Epidermal melanocyte (primary cell): Measurements from ENCODE around the gene CAMTA1.

Source experiments
- DNase-seq: peaks from one replicate; pipeline ENCODE4 v3.0.0; 2011; ENCODE audit warnings: low spot score; ENCODE audit not compliant: insufficient read length

CAMTA1 gene

DNA sequence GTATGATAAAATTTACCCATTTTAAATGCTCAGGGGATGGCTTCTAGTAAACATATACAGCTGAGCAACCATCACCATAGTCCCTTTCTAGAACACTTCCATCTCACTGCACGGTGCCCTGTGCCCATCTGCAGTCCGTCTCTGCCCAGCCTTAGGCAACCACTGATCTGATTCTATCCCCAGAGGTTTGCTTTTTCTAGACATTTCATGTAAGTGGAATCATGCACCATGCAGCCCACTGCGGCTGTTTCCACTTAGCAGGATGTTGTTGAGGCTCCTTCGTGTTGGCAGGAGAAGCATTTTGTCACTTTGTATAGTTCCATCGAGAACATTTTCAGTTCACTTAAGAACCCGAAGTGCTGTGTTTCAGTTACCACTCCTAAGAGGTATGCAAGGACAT, 958.1 kb downstream of the CAMTA1 start:
- DNase-seq = no peak

DNA sequence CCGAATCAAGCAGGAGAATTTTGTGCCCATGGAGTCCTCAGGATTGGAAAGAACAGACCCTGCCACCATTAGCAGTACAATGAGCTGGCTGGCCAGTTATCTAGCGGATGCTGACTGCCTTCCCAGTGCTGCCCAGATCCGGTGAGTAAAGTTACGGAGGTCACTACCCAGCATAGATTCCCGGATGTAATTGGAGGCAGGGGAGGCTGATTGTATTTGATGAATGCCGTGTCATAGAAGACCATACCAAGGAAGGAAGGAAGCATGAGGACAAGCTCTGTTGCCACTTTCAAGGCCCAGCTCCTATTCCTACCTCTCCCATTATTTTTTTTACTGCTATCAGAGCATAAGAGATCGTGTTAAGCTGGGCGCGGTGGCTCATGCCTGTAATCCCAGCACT, 959.6 kb downstream of the CAMTA1 start:
- DNase-seq = no peak

GRCh38 chr1:7745783-7746182, 960.5 kb downstream of the CAMTA1 start:
- DNase-seq = no peak

DNA sequence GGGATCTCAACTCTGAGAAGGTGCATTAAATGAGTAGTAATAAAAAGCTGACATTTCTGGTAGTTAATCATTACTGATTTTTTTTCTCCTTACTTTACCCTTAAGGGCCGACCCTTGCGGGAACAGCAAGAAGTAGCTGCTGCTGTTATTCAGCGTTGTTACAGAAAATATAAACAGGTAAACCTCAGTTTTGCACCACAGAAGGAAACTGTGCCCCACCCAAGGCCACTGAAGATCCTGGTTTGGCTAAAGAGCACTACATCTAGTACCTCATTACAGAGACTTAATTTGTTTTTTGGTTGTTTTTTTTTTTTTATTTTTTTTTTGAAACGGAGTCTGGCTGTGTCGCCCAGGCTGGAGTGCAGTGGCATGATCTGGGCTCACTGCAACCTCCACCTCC, 962.4 kb downstream of the CAMTA1 start:
- DNase-seq = no peak

- DNase-seq = no peak
These were observed 963.9 kb downstream of the CAMTA1 start for GRCh38 chr1:7749126-7749525.

- no peak for DNase-seq
These were observed 965.9 kb downstream of the CAMTA1 start for GRCh38 chr1:7751174-7751573.

DNA sequence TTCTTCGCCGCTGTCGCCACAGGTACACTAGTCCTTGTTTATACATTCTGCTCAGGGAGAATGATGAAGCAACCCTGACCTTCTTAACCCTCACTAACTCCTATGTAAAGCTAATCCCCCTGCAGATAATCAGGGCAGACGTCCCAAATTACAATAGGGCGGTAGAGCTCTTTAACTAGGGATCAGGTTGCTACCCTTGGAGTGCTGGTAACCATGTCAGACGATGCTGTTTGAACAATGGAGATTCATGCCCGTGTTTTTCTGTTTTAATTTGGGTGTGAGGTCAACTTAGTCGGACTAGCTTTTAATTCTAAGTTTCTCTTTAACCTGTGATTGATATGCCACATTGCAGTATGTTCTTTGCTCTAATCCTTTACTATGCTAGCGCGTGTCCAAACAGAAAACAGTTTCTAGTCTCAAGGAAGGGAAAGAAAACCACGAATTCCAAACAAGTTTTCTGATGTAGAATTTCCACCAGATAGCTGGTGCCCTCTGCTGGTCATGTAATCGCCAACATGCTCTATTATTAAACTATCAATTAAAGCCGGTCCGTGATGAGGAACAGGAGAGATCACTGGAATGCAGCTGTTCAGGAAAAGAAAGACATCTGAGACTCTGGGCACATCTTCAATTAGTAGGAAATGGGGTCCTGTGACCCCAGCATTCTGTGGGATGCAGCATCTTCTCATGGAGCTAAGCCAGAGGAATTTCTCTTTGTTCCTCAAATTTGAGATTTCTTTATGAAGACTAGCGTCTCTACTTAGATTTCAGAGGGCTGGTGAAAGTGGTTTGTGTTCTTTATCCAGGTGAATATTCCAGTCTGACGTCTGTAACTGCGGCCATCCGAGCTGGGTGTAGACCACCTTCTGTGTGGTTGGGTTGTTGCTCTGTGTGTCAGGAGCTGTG, 967.5 kb downstream of the CAMTA1 start:
- DNase-seq = no peak

GRCh38 chr1:7753641-7754040, 968.4 kb downstream of the CAMTA1 start:
- DNase-seq = no peak

- DNase-seq = no peak
These were observed 969.0 kb downstream of the CAMTA1 start for GRCh38 chr1:7754234-7754633.

DNA sequence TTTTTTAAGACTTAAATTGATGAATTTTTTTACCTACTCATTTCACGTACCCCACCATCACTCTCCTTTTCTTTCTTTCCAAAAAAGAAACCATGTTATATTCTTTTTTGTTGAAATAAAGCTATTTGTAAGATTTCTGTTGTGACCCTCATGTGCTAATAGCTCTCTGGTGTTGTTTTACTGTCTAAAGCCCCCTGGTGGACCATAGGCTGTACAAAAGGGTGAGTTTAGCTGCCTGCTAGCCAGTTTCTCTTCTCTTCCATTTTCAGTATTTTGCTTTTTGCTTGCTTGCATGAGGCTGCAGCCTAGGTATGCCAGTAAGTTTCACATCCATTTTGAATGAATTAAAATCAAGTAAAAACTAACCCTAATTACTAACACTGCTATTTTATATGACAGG, 970.2 kb downstream of the CAMTA1 start:
- no peak for DNase-seq

DNA sequence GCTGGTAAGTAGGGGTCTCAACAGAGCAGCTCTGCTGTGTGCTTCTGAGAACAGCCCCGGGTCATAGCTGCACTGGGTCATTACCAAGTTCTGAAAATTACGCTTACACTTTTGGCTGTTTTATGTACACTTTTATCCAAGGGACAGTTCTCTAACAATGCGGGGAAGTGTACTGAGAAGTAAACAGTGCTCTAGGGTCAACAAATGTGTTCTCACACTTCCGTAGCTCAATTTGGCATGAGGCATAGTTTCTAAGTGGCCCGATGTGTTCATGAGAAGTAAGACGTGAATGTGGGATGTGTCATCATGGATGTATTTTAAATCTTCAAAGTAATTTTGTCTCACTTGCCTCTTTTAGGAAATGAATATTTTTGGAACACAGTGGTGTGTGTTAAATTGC, 975.0 kb downstream of the CAMTA1 start:
- no peak for DNase-seq

GRCh38 chr1:7761103-7761502, 975.8 kb downstream of the CAMTA1 start:
- DNase-seq = no peak

- no peak for DNase-seq
These were observed 981.9 kb downstream of the CAMTA1 start for GRCh38 chr1:7767176-7767575.

DNA sequence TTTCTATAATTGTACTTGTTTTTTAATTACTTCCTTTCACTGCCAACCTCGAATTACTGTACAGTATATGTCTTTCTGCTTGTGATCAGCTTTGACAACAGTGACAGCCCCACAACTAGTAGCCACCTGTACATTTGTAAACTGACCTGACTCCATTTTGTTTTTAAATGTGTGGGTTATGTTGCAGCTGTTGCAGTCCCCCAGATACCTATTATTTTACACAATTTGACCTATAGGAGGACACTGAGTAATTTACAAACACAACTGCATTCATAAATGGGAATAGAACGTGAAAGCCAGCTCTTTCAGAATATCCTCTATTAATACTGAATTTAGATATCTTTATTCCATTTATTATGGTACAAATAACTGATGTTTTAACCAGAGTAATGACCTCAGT, 983.3 kb downstream of the CAMTA1 start:
- DNase-seq = no peak

DNA sequence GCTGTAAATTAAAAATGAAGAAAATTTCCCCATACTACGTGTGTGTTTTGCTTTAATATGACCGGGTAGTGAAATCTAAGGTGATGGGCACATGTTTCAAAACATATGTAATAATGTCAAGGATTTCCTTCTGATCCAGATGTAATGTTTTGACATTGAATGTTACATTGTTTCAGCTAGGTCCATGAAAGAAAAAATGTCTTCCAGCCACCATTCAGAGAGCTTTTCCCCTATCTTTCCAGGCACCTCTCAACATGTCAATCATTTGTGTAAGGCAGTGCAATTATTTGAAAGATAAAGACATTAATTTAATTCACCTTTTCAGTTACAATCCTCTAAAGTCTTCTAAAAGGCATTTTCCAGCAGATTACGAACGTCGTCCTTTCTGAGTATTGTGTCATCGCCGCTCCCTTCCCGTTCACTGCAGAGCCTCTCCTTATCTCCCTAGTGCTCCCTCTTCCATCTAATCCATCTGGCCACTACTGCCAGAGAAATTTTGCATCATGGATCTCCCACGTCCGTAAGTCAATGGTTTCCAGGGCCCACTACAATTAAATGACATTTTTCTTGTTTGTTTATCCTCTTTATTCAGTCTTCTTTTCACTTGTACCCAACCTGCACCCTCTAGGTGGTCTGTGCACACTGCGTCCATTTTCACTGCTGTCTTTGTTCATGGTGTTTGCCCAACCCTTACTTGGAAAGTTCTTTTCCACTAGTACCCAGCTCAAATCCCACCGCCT, 984.6 kb downstream of the CAMTA1 start:
- DNase-seq = no peak

GRCh38 chr1:7770669-7770996, 985.4 kb downstream of the CAMTA1 start:
- DNase-seq = no peak

GRCh38 chr1:7770997-7771822, 986.0 kb downstream of the CAMTA1 start, which contains the start of gene VAMP3:
VAMP3 (plus strand) TSS chr1:7771296; CDS start chr1:7771384, 88 bp downstream.
- DNase-seq = peak; percentile 93

DNA sequence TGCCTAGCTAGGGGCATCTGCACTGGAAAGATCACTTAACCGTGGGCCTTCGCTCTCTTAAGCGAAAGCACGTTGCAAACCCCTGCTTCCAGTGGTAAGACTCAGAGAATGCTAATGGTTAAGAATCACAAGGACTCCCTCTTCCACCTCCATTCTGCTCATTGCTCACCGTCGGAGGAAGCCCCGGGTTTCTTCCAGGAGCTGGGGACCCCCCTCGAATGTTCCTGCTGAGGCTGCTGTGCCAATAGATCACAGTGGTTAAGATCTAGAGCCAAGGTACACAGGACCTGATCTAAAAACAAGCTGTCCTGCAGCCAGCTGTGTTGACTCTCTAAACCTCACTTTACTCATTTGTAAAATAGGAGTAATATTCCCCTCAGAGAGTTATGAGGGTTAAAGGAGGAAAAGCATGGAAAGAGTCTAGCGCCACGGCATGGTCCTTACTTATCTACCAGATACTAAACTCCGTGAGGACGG, 986.6 kb downstream of the CAMTA1 start:
- DNase-seq = no peak

- no peak for DNase-seq
These were observed 992.3 kb downstream of the CAMTA1 start for GRCh38 chr1:7777591-7777990.

- DNase-seq = no peak
These were observed 992.9 kb downstream of the CAMTA1 start for GRCh38 chr1:7778133-7778628.

- DNase-seq = no peak
These were observed 995.7 kb downstream of the CAMTA1 start for GRCh38 chr1:7780976-7781375.
